ENCODE data around the gene LRRC71. TPM values are rescaled to one million over a fixed set of nuclear protein-coding genes. Genes with fewer than 3 reads are reported as not detected.

The LRRC71 gene
- total and polyA plus RNA-seq, 2 of the 8 experiments (the other 6 are each of a cell fraction or from before 2014, with no cell fraction given): 0.05 TPM; not detected in 1

- H4K91ac ChIP-seq (replicated peaks; ENCODE audit: insufficient read length, low read length): no peak overlapping the region
- no peak overlapping the region for H3K14ac ChIP-seq (ENCODE audit: insufficient read length)
- CTCF ChIA-PET (ENCODE audit: partially characterized antibody): interaction anchor here (0.6 to 31.4 kb wide), 10 partner anchors 12 to 217 kb away, joined by 3 to 719 read pairs (median 6); partner anchors contain the start of genes INSRR, LRRC71 and NTRK1
- FAIRE-seq: no peak
- no peaks in the 10 kb centered on the region; the same call in 1 of the 2 replicates for H3K23me2 ChIP-seq (ENCODE audit: low read depth, low read length)
- no peak overlapping the region for H2BK5ac ChIP-seq (ENCODE audit: low read depth, low read length)
- H2AFZ ChIP-seq (ENCODE audit: low read length): no peak overlapping the region
- 0 out of 2 replicates have a peak overlapping the region, but pooled peaks have one; percentile 60 for H2BK12ac ChIP-seq (ENCODE audit: low read depth, low read length)
- H3K4ac ChIP-seq (replicated peaks; ENCODE audit: insufficient read length, low read depth, low read length): no peak overlapping the region
- peaks cover 0 to 9% (median 2%) of the 10 kb centered on the region in 4 experiments; a peak in 5 of 7 replicates for H3K4me1 ChIP-seq (replicated peaks in 1 of 4; ENCODE audit: control insufficient read depth in 3 of 4, insufficient read depth in 4 of 4, low read length in 3 of 4)
- H3K27ac ChIP-seq (ENCODE audit: low read depth, low read length): no peak overlapping the region
- H3K4me3 ChIP-seq (ENCODE audit: extremely low read depth in 1 of 4, insufficient read depth in 2 of 4, low read depth in 3 of 4, low read length in 4 of 4): no peak overlapping the region
- no peak overlapping the region for H3K23ac ChIP-seq (ENCODE audit: insufficient read length)
- no peaks in the 10 kb centered on the region for H3K36me3 ChIP-seq (ENCODE audit: control insufficient read depth in 2 of 4, insufficient read depth in 4 of 4, low read length in 3 of 4)
- no peak for TF ChIP-seq ASH2L (IDR thresholded peaks at IDR 0.05; ENCODE audit: low read length)
- TF ChIP-seq RBBP5 (IDR thresholded peaks at IDR 0.05; ENCODE audit: borderline replicate concordance, low read depth, low read length): no peak
- no peak for TF ChIP-seq BRCA1 (IDR thresholded peaks at IDR 0.05; ENCODE audit: low read depth, low read length)
- no peak for TF ChIP-seq CBX8 (IDR thresholded peaks at IDR 0.05; ENCODE audit: borderline replicate concordance, low read depth, low read length)
- no peak overlapping the region for H3K18ac ChIP-seq (ENCODE audit: extremely low read depth, low read length)
- no peaks in the 10 kb centered on the region for H3K9me3 ChIP-seq (ENCODE audit: insufficient read depth in 2 of 2, low read depth in 1 of 2, low read length in 1 of 2)
- no peak overlapping the region for H3K56ac ChIP-seq (replicated peaks; ENCODE audit: insufficient read length, low read depth, low read length)
- no peaks in the 10 kb centered on the region for H3K79me2 ChIP-seq (ENCODE audit: control insufficient read depth in 1 of 2, insufficient read depth in 2 of 2, low read length in 2 of 2)
- H2AK5ac ChIP-seq (ENCODE audit: low read depth, low read length): no peak overlapping the region
- H4K5ac ChIP-seq (ENCODE audit: insufficient read length, low read depth, low read length): no peak overlapping the region
- H3K79me1 ChIP-seq (ENCODE audit: low read depth, low read length): no peaks in the 10 kb centered on the region
- POLR2A ChIA-PET (ENCODE audit: partially characterized antibody): interaction anchor here (0.8 to 2.8 kb wide), 3 partner anchors 12 to 170 kb away, joined by 3 to 10 read pairs (median 4); partner anchors contain the start of genes ISG20L2 and METTL25B
- H2BK120ac ChIP-seq (replicated peaks; ENCODE audit: low read depth, low read length): no peak overlapping the region
- H4K20me1 ChIP-seq (replicated peaks in 1 of 2; ENCODE audit: control insufficient read depth in 1 of 2, insufficient read depth in 2 of 2, low read length in 2 of 2): no peaks in the 10 kb centered on the region
- WGBS, 2 experiments (ENCODE audit: extremely low coverage in 1 of 2, insufficient coverage in 1 of 2, insufficient read length in 1 of 2, insufficient replicate concordance in 2 of 2, low coverage in 1 of 2, low lambda C conversion rate in 2 of 2, missing lambda C conversion rate in 1 of 2): 88% methylated on average over 11 of the region's 13 CpGs; no CpG with 5 or more reads in 1 of the 2 experiments
- peaks cover 2 to 24% (median 21%) of the 10 kb centered on the region in 4 experiments for H3K27me3 ChIP-seq (replicated peaks in 1 of 4; ENCODE audit: control insufficient read depth in 3 of 4, extremely low read depth in 1 of 4, insufficient read depth in 3 of 4, low read length in 3 of 4)
- no peak for DNase-seq (ENCODE audit: low read depth in 1 of 2, low spot score in 2 of 2)
- no peak overlapping the region for H2BK15ac ChIP-seq (ENCODE audit: low read length)
- no peak overlapping the region for H4K8ac ChIP-seq (ENCODE audit: extremely low read depth, insufficient read depth, low read length)
- H2BK20ac ChIP-seq (ENCODE audit: low read length): no peak overlapping the region
- no peak overlapping the region for H3K4me2 ChIP-seq (ENCODE audit: insufficient read depth in 1 of 2, low read depth in 2 of 2, low read length in 2 of 2)
- no peak overlapping the region for H3K9ac ChIP-seq (replicated peaks in 1 of 4; ENCODE audit: extremely low read depth in 1 of 4, low read depth in 3 of 4, low read length in 3 of 4)
Measured at GRCh38 chr1:156898161-156898566, 22.3 kb upstream of the LRRC71 start.
